Psoas muscle (tissue), 8 donors: ENCODE measurements around the gene PSMA4. TPM values are rescaled to one million over a fixed set of nuclear protein-coding genes. Genes with fewer than 3 reads are reported as not detected.
"Not testable (repeated sequence)": the region's sequence is repeated elsewhere in the genome, so short reads cannot be mapped to it uniquely, and the experiment has no call there.

ENCODE experiments used
- ATAC-seq, 4 donors: fragments of 200-7000 bp; cut with Tn5 transposase; one replicate each; pipeline ENCODE4 v1.9.1; 2020; ENCODE audit warnings: moderate library complexity in 3 of 4, mild to moderate bottlenecking in 2 of 4
- DNase-seq, 2 donors: peaks; one replicate each; pipeline ENCODE4 v3.0.0-alpha.2; 2020
- H3K27ac ChIP-seq: fragments of 200-600 bp; one replicate; pipeline ENCODE4 v1.8.0; 2022
- H3K27me3 ChIP-seq, 3 donors: fragments of 200-600 bp in 1 of 3; one replicate each; pipeline versions ENCODE4 v1.6.1 to v1.8.0; 2013 to 2022; ENCODE audit warnings: low read length in 2 of 3, mild to moderate bottlenecking in 2 of 3, moderate library complexity in 1 of 3; ENCODE audit not compliant: insufficient read depth in 3 of 3
- H3K36me3 ChIP-seq, 2 donors: fragments of 200-600 bp in 1 of 2; one replicate each; pipeline versions ENCODE4 v1.6.1 to v1.8.0; 2013 to 2022; ENCODE audit warnings: low read depth in 1 of 2, mild to moderate bottlenecking in 1 of 2, moderate library complexity in 1 of 2; ENCODE audit not compliant: insufficient read depth in 1 of 2
- H3K4me1 ChIP-seq: fragments of 200-600 bp; one replicate; pipeline ENCODE4 v1.8.0; 2022
- H3K4me3 ChIP-seq: fragments of 200-600 bp; one replicate; pipeline ENCODE4 v1.8.0; 2022; ENCODE audit warnings: mild to moderate bottlenecking
- H3K9me3 ChIP-seq: fragments of 200-600 bp; one replicate; pipeline ENCODE4 v1.8.0; 2022
- CTCF ChIP-seq: fragments of 200-600 bp; IDR thresholded peaks from one replicate; pipeline ENCODE4 v1.8.0; 2022; ENCODE audit warnings: antibody characterized with exemption
- WGBS, 3 donors: extraction: QIAGEN DNeasy Blood & Tissue Kit; methylation state at CpG; one replicate each; pipeline versions ENCODE4 v1.1.6 to v1.1.7; 2013; 5-methylcytosine and 5-hydroxymethylcytosine counted together
- intact Hi-C, 2 donors: fragments of 100-400 bp; cut with DNase I; formaldehyde crosslinking; loops; one replicate each; pipeline versions ENCODE4 v1.11.0 to v1.14.2; 2022
- polyA plus RNA-seq, 3 donors: library from polyadenylated mRNA; stranded (reverse); fragments of 200-250 nt; gene quantifications; one replicate each; pipeline ENCODE4 v1.2.3, GENCODE V29; 2013
- total RNA-seq, 4 donors: library from RNA; stranded (reverse); fragmentation: NEBNext Ultra II Directional in 2 of 4; extraction: Animal tissue kit (Norgen Biotek cat#: 25700) in 2 of 4; gene quantifications; one replicate each; pipeline versions ENCODE4 v1.2.1 to v1.2.4, GENCODE V29; 2021 to 2023
- donor health status: healthy with polysubstance abuse.
- donor health status: DM: no; HTN: no; CAD: no; lungs with moderate emphysema.
- donor health status: Bipolar disorder and iron deficiency.
- donor health status: healthy.
- donor health status: DM: yes; HTN: yes; CAD: no.
- donor health status: DM: no; HTN: no; CAD: no.
- donor health status: DM: no; HTN: no; CAD: no.
- donor health status: DM: yes; HTN: yes; CAD: no.

PSMA4 gene
- total and polyA plus RNA-seq, 7 donors = 94.3 to 487 (median 227) TPM

DNA sequence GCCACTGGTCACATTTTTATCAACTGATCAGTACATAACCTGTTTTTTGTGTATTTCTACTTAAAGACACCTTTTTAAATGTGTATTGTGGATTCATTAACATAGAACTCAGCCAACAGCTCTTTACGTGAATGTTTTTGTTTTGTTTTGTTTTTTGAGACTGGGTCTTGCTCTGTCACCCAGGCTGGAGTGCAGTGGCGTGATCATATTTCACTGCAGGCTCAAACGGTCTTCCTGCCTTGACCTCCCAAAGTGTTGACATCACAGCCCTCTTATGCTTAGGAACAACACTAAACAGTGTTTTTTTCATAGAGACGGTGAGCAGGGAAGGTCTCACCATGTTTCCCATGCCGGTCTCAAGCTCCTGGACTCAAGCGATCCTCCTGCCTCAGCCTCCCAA is 9.9 kb downstream of the PSMA4 start:
- H3K27ac ChIP-seq = no peak overlapping the region
- H3K36me3 ChIP-seq = peaks cover 15 to 64% of the 10 kb centered on the region in 2 donors
- peak in 1 of 4 donors; percentile 13 for ATAC-seq
- H3K4me1 ChIP-seq = no peaks in the 10 kb centered on the region
- intact Hi-C loops = no loop called here
- no peaks in the 10 kb centered on the region for H3K27me3 ChIP-seq
- H3K4me3 ChIP-seq = no peak overlapping the region
- no peak for DNase-seq
- TF ChIP-seq CTCF = no peak
- 59 to 65% (median 63%) methylated on average over 6 of the region's 6 CpGs for WGBS, 3 donors
- no peaks in the 10 kb centered on the region for H3K9me3 ChIP-seq

GRCh38 chr15:78550815-78551214 is 10.6 kb downstream of the PSMA4 start:
- Histone ChIP-seq H3K9me3 (no peaks in the 10 kb centered on the region), H3K4me3 (no peak overlapping the region), H3K27me3 (no peaks in the 10 kb centered on the region), H3K36me3 (peaks cover 13 to 58% of the 10 kb centered on the region in 2 donors), H3K27ac (no peak overlapping the region), H3K4me1 (no peaks in the 10 kb centered on the region)
- ATAC-seq (peak in 1 of 4 donors; percentile 9), DNase-seq (no peak)
- intact Hi-C loops = no loop called here
- TF ChIP-seq CTCF = no peak
- WGBS, 3 donors = 55 to 71% (median 63%) methylated on average over 3 of the region's 3 CpGs

DNA sequence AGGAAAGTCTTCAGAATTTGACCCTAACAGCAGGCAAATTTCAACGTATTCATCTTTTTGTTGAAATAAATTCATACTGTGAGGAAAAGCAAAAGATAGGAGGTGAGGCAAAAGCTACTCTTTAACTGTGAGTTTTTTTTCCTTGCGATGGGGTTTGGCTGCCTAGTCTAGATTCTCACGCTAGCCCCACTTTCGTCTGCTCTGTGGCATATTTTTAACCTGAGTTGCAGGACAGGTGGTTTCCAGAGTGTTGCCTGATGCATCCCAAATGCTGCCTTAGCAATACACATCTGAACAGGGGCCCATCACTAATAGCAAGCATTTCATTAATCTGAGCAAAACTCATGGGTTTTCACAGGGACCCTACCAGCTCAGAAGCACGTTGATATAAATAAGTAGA is 11.7 kb downstream of the PSMA4 start:
- Histone ChIP-seq H3K36me3 (peaks cover 9 to 47% of the 10 kb centered on the region in 2 donors), H3K27ac (no peak overlapping the region), H3K4me3 (no peak overlapping the region), H3K4me1 (no peaks in the 10 kb centered on the region), H3K27me3 (no peaks in the 10 kb centered on the region), H3K9me3 (no peaks in the 10 kb centered on the region)
- intact Hi-C loops = no loop called here
- TF ChIP-seq CTCF = no peak
- DNase-seq = no peak
- ATAC-seq = no peak
- WGBS, 3 donors = 84 to 91% (median 85%) methylated on average over 5 of the region's 5 CpGs

GRCh38 chr15:78552597-78552996 is 12.4 kb downstream of the PSMA4 start:
- ATAC-seq (peak in 1 of 4 donors; percentile 35), DNase-seq (no peak)
- Histone ChIP-seq H3K4me3 (no peak overlapping the region), H3K4me1 (no peaks in the 10 kb centered on the region), H3K27me3 (no peaks in the 10 kb centered on the region), H3K27ac (no peak overlapping the region), H3K36me3 (peaks cover 9 to 40% of the 10 kb centered on the region in 2 donors), H3K9me3 (no peaks in the 10 kb centered on the region)
- intact Hi-C loops = no loop called here
- WGBS, 3 donors = 69 to 85% (median 75%) methylated on average over 5 of the region's 5 CpGs
- no peak for TF ChIP-seq CTCF

- H3K4me3 ChIP-seq, H3K27ac ChIP-seq, H3K4me1 ChIP-seq, DNase-seq, H3K9me3 ChIP-seq, H3K27me3 ChIP-seq, intact Hi-C loops, H3K36me3 ChIP-seq: not testable (repeated sequence)
- 68 to 79% (median 73%) methylated on average over 10 of the region's 10 CpGs for WGBS, 3 donors
- ATAC-seq = peak in 3 of 4 donors; percentile 18 to 62 (median 36)
Measured at GRCh38 chr15:78560201-78560600, 20.0 kb downstream of the PSMA4 start.
